SU-DHL-6 (cell line): ENCODE measurements around the gene CCDC27.

Experiments used
- EZH2phosphoT487 ChIP-seq: fragments of 200-600 bp; sonication (generic), shearing (Covaris generic); conservative IDR thresholded peaks from 2 replicates; pipeline ENCODE4 v1.6.1; 2018; ENCODE audit warnings: mild to moderate bottlenecking, antibody characterized with exemption, low read length, moderate library complexity, mixed read lengths
- TF ChIP-seq, protein P1 (sequence below): fragments of 200-600 bp; sonication (generic); IDR thresholded peaks from one replicate; pipeline ENCODE4 v1.5.1; 2017; ENCODE audit warnings: antibody characterized with exemption, mild to moderate bottlenecking, low read length, moderate library complexity; ENCODE audit not compliant: insufficient read depth, poor library complexity, severe bottlenecking

DNA sequence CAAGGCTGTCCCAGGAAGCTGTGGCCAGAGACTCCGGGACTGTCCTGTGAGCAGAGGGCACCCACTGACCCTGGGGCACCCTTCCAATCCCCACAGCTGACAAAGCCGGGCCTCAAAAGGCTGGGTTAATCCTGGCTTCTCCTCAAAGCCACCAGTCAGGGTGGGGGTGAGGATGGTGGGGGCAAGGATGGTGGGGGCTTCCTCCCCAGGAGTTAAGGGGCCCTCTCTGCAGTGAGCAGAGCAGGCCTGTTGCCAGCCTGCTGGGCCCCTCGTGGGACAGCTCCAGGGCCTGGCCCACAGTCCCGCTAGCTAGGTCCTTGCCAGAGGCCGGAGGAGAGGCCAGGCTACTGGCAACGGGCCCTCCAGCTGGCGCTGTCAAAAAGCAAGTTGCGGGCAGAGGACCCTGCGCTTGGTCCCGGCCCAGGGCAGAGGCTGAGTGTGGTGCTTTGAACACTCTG, 37.9 kb upstream of the CCDC27 start:
- TF ChIP-seq, protein P1, sequence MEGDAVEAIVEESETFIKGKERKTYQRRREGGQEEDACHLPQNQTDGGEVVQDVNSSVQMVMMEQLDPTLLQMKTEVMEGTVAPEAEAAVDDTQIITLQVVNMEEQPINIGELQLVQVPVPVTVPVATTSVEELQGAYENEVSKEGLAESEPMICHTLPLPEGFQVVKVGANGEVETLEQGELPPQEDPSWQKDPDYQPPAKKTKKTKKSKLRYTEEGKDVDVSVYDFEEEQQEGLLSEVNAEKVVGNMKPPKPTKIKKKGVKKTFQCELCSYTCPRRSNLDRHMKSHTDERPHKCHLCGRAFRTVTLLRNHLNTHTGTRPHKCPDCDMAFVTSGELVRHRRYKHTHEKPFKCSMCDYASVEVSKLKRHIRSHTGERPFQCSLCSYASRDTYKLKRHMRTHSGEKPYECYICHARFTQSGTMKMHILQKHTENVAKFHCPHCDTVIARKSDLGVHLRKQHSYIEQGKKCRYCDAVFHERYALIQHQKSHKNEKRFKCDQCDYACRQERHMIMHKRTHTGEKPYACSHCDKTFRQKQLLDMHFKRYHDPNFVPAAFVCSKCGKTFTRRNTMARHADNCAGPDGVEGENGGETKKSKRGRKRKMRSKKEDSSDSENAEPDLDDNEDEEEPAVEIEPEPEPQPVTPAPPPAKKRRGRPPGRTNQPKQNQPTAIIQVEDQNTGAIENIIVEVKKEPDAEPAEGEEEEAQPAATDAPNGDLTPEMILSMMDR: no peak
- no peak for TF ChIP-seq EZH2phosphoT487
